HepG2 (cell line): ENCODE measurements around the gene ZNF467.

Experiments
- ASH2L ChIP-seq: fragments of 300-600, 200-600 bp; sonication (generic); IDR thresholded peaks from 2 replicates; pipeline ENCODE4 v1.7.0; 2017; ENCODE audit warnings: low read depth, mild to moderate bottlenecking, moderate library complexity, mixed read lengths, low read length; ENCODE audit not compliant: insufficient read length
- CREM ChIP-seq, 2 experiments: sonication (generic) in 1 of 2; formaldehyde crosslinking in 1 of 2; IDR thresholded peaks; 2 replicates each; pipeline versions ENCODE4 v1.4.0 to v1.6.1; 2016 to 2020; ENCODE audit warnings: antibody characterized with exemption in 1 of 2, mild to moderate bottlenecking in 1 of 2, missing genetic modification reagents in 1 of 2
- EZH2 ChIP-seq: conservative IDR thresholded peaks from 2 replicates; pipeline ENCODE4 v1.6.1; 2012; ENCODE audit warnings: mild to moderate bottlenecking, low read depth, low read length, moderate library complexity
- RBAK ChIP-seq: sonication (generic); formaldehyde crosslinking; IDR thresholded peaks from 2 replicates; pipeline ENCODE4 v1.5.1; 2020; ENCODE audit warnings: mild to moderate bottlenecking, missing genetic modification reagents
- ZNF263 ChIP-seq: sonication (generic); formaldehyde crosslinking; IDR thresholded peaks from 2 replicates; pipeline ENCODE4 v1.4.0; 2020; ENCODE audit warnings: missing genetic modification reagents
- ZNF441 ChIP-seq: sonication (generic); formaldehyde crosslinking; IDR thresholded peaks from 2 replicates; pipeline ENCODE4 v1.7.0; 2021; ENCODE audit warnings: missing genetic modification reagents, borderline replicate concordance
- ZZZ3 ChIP-seq: sonication (generic); formaldehyde crosslinking; IDR thresholded peaks from 2 replicates; pipeline ENCODE4 v1.4.0; 2020; ENCODE audit warnings: missing genetic modification reagents, mild to moderate bottlenecking, borderline replicate concordance
- TF ChIP-seq, protein P1 (sequence below): sonication (generic); formaldehyde crosslinking; IDR thresholded peaks from 2 replicates; pipeline ENCODE4 v1.4.0; 2020; ENCODE audit warnings: missing genetic modification reagents
- TF ChIP-seq, protein P2 (sequence below): sonication (generic); formaldehyde crosslinking; IDR thresholded peaks from 2 replicates; pipeline ENCODE4 v1.4.0; 2020; ENCODE audit warnings: mild to moderate bottlenecking, missing genetic modification reagents
- TF ChIP-seq, protein P3 (sequence below): sonication (generic); formaldehyde crosslinking; IDR thresholded peaks from 2 replicates; pipeline ENCODE4 v1.4.0; 2020; ENCODE audit warnings: missing genetic modification reagents, mild to moderate bottlenecking, borderline replicate concordance

DNA sequence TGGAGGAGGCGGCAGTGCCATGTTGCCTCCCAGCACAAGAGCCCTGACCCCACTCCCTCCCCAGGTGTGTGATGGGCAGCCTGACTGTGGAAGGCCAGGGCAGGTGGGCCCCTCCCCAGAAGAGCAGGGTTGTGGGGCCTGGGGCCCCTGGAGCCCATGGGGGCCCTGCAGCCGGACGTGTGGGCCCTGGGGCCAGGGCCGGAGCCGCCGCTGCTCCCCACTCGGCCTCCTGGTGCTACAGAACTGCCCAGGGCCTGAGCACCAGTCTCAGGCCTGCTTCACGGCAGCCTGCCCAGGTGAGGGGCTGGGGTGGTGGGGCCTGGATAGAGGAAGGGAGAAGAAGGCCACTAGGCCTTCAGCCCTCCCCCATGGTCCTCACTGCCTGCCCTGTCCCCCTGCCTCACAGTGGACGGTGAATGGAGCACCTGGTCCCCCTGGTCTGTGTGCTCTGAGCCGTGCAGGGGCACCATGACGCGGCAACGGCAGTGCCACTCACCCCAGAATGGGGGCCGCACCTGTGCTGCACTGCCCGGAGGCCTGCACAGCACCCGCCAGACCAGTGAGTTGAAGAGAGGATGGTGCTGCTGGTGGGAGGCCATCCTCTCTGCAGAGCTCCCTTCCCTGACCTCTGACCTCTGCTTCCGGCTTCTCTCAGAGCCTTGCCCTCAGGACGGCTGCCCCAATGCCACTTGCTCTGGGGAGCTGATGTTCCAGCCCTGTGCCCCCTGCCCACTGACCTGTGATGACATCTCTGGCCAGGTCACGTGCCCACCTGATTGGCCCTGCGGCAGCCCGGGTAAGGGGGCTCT, 18.2 kb upstream of the ZNF467 start:
- TF ChIP-seq, protein P1, sequence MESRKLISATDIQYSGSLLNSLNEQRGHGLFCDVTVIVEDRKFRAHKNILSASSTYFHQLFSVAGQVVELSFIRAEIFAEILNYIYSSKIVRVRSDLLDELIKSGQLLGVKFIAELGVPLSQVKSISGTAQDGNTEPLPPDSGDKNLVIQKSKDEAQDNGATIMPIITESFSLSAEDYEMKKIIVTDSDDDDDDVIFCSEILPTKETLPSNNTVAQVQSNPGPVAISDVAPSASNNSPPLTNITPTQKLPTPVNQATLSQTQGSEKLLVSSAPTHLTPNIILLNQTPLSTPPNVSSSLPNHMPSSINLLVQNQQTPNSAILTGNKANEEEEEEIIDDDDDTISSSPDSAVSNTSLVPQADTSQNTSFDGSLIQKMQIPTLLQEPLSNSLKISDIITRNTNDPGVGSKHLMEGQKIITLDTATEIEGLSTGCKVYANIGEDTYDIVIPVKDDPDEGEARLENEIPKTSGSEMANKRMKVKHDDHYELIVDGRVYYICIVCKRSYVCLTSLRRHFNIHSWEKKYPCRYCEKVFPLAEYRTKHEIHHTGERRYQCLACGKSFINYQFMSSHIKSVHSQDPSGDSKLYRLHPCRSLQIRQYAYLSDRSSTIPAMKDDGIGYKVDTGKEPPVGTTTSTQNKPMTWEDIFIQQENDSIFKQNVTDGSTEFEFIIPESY, result no peak
- TF ChIP-seq ASH2L (no peak), RBAK (no peak), EZH2 (no peak), CREM (IDR thresholded peaks at IDR 0.05) (no peak), CREM (CRISPR knock-in tag; IDR thresholded peaks at IDR 0.05) (no peak), ZNF441 (CRISPR knock-in tag) (no peak), ZNF263 (CRISPR knock-in tag) (no peak), ZZZ3 (CRISPR knock-in tag) (no peak)
- TF ChIP-seq, protein P2, sequence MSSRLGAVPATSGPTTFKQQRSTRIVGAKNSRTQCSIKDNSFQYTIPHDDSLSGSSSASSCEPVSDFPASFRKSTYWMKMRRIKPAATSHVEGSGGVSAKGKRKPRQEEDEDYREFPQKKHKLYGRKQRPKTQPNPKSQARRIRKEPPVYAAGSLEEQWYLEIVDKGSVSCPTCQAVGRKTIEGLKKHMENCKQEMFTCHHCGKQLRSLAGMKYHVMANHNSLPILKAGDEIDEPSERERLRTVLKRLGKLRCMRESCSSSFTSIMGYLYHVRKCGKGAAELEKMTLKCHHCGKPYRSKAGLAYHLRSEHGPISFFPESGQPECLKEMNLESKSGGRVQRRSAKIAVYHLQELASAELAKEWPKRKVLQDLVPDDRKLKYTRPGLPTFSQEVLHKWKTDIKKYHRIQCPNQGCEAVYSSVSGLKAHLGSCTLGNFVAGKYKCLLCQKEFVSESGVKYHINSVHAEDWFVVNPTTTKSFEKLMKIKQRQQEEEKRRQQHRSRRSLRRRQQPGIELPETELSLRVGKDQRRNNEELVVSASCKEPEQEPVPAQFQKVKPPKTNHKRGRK (CRISPR knock-in tag), result no peak
- TF ChIP-seq, protein P3, sequence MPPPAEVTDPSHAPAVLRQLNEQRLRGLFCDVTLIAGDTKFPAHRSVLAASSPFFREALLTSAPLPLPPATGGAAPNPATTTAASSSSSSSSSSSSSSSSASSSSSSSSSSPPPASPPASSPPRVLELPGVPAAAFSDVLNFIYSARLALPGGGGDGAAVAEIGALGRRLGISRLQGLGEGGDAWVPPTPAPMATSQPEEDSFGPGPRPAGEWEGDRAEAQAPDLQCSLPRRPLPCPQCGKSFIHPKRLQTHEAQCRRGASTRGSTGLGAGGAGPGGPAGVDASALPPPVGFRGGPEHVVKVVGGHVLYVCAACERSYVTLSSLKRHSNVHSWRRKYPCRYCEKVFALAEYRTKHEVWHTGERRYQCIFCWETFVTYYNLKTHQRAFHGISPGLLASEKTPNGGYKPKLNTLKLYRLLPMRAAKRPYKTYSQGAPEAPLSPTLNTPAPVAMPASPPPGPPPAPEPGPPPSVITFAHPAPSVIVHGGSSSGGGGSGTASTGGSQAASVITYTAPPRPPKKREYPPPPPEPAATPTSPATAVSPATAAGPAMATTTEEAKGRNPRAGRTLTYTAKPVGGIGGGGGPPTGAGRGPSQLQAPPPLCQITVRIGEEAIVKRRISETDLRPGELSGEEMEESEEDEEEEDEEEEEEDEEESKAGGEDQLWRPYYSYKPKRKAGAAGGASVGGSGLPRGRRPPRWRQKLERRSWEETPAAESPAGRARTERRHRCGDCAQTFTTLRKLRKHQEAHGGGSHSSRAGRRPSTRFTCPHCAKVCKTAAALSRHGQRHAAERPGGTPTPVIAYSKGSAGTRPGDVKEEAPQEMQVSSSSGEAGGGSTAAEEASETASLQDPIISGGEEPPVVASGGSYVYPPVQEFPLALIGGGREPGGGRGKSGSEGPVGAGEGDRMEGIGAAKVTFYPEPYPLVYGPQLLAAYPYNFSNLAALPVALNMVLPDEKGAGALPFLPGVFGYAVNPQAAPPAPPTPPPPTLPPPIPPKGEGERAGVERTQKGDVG (CRISPR knock-in tag), result no peak
